NCI-H2171 treated with DMSO at 0.1 percent for 48 hours (cell line): ENCODE data around the gene STS.

ENCODE experiments used
- DNase-seq: peaks from one replicate; lab custom pipeline; 2025; lab: John Stamatoyannopoulos, UW

STS gene, protein sequence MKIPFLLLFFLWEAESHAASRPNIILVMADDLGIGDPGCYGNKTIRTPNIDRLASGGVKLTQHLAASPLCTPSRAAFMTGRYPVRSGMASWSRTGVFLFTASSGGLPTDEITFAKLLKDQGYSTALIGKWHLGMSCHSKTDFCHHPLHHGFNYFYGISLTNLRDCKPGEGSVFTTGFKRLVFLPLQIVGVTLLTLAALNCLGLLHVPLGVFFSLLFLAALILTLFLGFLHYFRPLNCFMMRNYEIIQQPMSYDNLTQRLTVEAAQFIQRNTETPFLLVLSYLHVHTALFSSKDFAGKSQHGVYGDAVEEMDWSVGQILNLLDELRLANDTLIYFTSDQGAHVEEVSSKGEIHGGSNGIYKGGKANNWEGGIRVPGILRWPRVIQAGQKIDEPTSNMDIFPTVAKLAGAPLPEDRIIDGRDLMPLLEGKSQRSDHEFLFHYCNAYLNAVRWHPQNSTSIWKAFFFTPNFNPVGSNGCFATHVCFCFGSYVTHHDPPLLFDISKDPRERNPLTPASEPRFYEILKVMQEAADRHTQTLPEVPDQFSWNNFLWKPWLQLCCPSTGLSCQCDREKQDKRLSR

DNA sequence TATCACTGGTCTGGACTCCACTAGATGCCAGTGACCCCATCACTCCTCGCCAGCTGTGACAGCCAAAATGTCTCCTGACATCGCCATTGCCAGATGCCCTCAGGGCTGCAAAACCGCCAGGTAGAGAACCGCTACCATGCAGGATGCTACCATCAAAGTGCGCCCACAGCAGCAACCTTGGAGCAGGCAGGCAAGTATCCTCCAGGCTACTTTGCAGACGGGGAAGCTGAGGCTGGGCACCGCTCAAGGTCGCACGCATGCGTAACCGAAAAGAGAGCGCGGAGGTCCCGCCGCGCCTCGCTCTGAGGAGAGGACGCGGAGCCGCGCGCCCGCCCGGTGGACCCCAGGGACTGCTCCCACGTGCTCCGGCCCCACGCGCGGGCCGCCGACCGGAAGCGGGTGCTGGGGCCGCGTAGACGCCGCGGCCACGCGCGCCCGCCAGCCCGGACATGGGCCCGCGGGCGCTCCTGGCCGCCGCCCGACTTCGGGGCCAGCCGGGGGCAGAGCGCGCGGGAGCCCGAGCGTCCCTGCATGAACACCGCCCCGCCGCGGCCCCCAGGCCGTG lies at the start of gene STS:
Gene STS, plus strand, starts transcription at position 300 of the 565 bp plus-strand sequence. CDS start 105,488 bp downstream, outside the sequence.
- DNase-seq = peak; percentile 37

DNA sequence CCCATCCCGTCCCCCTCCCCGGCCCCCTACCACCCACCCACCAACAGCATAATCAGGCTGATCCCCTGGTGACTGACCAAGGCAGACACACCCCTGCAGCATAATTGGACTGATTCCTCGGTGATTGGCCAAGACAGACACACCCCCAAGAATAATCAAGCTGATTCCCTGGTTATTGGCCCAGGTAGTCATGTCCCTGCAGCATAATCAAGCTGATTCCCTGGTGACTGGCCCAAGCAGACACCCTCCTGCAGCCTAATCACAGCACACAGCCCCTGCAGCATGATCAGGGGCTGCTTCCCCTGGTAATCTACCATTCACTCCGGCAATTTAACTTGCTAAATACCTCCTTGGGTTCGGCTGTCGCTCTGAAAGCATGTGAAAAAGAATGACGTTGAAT lies 47.5 kb upstream of the STS start:
- DNase-seq = no peak

DNA sequence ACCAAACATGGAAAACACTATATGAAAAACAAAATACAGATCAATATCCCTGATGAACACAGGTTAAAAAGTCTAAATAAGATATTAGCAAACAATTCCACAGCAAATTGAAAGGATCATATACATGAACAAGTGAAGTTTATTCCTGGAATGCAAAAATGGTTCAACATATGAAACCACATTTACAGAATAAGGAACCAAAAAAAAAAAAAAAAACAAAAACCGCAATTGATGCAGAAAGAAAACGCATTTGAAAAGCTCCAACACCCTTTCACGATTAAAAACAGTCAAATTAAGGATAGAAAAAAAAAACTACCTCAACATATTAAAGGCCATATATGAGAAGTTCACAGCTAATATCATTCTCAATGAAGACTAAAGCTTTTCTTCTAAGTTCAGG lies 45.4 kb upstream of the STS start:
- DNase-seq = no peak

DNA sequence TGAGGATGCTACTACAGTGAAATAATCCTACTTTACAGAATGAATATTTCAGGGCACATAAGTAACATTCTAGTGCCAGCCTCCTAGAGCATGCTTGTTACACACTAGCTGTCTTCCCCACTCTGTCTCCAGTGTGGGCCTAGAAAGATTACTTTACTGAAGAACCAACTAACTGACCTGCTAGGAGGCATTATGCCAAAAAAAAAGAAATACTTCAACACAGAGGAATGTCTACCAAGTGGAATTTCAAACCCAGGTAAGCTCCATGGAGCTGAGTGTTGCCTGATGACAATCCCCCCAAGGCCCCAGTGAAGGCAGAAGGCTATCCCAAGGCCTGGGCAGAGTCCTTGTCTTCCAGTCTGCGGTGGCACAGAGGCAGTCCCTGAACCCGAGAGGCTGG lies 40.9 kb upstream of the STS start:
- no peak for DNase-seq

DNA sequence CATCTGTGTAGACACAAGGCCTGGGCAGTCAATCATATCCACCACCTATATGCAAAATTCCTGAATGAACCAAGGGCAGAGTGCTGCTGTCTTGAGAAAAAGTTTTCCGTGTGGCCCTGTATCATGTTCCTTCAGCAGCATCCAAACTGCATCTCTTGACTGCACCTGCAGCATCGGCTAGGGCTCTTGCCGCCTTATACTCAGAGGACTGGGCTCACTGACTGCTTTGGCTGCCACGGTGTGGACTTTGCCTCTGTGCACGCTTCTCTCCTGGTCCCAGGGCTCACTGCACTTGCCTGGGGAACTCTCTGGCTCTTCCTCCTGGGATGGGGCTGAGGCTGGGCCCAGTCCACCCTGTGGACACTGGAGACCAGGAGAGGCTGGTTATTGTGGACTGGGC lies 39.5 kb upstream of the STS start:
- DNase-seq = no peak

DNA sequence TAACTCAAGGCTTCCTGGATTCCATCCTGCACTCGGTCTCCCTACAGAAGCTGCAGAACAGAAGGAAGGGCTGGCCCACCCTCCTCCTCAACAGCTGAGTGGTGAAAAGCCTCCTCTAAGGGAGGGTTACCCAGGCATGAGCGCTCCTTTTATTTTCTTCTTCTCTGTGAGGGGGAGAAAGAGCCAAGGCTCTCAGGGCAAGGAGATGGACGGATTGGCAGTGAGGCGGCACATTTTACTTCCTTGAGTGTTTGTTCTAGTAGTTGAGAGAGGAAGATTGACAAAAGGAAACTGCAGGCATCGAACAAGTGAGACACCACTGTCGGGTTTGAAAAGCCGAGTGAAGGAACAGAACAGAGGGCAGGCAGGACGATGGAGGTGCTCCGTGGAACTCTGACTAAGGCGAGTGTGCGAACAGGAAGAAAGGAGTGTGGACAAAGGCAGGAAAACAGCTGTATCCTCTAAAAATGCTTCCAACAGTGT lies 38.4 kb upstream of the STS start:
- DNase-seq = no peak

DNA sequence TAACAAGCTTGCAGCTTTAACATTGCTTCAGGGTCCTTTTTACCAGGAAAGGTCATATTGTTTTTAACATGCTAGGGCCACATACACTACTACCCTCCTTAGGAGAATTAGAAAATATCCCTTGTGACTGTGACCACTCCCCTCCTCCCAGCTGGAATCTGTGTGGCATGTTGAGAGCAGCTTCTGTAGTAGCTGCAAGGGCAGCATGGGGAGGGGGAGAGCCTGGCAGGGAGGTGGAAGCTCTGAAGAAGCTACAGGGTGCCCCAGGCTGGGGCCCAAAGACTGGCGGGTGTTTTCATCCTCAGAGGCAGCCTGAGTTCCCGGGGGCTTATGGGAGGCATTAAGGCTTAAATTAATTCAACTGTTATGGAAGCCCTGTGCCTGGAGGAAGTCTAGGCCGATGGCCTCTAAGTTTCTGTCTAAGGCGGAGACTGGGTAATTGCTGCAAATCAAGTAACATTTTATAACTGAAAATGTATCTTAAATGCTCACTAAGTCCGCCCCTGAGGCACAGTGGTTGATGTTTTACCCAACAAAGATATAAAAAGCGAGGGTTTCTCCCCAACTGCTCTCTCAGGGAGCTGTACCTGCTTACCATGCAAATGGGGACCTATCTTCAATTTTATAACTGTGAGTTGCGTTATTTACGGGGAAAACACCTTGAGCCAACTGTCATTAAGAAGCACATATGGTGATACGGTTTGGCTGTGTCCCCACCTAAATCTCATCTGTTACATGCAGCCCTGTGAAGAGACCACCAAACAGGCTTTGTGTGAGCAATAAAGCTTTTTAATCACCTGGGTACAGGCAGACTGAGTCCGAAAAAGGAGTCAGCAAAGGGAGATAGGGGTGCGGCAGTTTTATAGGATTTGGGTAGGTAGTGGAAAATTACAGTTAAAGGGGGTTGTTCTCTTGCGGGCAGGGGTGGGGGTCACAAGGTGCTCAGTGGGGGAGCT lies 37.4 kb upstream of the STS start:
- DNase-seq = peak; percentile 2

DNA sequence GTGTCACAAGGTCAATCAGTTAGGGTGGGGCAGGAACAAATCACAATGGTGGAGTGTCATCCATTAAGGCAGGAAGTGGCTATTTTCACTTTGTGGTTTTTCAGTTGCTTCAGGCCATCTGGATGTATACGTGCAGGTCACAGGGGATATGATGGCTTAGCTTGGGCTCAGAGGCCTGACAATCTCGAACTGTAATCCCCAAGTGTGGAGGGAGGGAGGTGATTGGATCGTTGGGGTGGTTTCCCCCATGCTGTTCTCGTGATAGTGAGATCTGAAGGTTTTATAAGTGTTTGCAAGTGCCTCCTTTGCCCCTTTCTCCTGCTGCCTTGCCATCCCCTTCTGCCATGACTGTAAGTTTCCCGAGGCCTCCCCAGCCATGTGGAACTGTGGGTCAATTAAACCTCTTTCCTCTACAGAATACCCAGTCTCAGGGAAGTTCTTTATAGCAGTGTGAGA lies 36.7 kb upstream of the STS start:
- DNase-seq = no peak

DNA sequence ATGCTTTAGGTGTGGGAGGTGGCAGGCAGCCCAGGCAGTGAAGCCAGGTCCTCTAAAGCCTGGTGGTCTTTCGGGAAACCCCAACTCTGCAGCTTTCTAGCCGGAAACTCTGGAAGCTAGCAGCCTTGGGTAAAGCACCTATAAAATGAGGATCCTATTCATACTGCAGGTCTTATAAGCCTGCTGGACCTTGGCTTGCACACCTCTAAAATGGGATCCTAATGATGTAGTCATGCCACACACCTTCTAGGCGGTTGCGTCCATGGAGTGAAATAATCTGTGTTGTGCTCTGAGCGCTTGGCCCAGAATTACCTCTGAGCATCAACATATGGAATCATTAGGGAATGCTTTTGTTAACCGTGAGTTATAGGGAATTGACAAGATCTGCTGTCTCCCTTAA lies 36.0 kb upstream of the STS start:
- DNase-seq = no peak

DNA sequence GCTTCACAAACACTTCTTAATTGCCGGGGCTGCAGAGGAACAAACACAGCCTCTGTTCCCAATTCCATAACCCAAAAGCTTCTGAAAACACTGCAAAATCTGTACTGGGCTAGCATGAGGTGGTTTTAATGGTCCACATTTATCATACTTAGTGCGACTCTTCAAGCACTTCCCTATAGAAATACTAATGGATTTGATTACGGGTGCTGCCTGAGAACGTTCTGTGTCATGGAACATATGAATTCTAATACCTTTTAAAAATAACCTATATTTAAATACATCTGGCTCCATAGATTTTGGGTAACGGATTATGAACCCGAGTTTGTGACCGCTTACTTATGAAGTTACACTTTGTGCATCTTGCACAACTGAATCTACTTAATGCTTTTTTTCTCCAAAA lies 35.4 kb upstream of the STS start:
- no peak for DNase-seq

DNA sequence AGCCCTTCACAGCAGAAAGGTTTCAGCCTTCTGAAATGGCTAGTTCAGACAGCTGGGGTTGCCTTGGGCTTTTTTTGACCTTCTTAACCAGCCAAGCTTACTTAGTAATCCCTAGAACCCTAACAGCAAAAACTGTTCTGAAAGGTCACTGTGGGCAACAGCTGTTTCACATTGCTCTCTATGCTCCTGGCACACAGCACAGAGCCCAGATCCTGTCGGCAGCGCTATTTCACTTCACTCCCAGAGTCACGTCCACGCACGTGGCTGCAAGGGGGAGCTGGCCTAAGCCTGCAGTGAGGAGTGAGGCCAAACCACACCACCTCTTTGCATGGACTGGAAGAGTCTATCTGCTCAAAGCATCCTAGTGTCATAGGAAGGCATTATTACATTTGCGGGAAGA lies 32.0 kb upstream of the STS start:
- DNase-seq = no peak

DNA sequence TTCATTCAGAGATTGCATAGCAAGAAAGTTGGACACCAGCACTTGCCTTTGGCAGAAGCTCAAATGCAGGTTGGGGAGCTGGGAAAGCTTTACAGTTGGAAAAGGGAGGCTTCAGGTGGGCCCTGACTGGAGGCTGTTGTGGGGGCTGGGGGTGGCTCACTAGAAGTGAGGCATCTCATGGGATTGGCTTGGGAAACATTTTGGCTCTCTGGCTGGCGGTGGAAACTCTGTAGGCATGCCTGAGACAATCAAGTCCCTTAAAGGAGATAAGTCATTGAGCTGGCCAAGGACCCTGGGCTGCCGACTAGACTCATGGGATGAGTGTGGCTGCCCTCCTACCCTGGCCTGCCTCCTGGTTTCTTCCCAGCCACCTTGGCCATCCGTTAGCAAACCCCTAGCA lies 31.4 kb upstream of the STS start:
- DNase-seq = no peak

DNA sequence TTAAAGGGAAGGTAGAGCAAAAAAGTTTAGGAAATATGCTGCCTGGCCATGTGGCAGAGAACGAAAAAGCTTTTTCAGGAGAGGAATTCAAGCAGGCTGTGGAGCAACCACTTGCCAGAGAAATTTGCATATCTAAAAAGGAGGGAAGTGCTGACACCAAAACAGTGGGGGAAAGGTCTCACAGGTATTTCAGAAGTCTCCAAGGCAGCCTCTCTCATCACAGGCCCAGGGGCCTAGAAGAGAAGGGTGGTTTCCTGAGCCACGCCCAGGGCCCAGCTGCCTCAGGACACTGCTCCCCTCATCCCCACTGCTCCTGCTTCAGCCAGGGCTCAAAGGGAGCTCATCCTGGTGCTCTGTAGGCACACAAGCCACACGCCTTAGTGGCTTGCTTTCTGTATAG lies 29.9 kb upstream of the STS start:
- DNase-seq = no peak

DNA sequence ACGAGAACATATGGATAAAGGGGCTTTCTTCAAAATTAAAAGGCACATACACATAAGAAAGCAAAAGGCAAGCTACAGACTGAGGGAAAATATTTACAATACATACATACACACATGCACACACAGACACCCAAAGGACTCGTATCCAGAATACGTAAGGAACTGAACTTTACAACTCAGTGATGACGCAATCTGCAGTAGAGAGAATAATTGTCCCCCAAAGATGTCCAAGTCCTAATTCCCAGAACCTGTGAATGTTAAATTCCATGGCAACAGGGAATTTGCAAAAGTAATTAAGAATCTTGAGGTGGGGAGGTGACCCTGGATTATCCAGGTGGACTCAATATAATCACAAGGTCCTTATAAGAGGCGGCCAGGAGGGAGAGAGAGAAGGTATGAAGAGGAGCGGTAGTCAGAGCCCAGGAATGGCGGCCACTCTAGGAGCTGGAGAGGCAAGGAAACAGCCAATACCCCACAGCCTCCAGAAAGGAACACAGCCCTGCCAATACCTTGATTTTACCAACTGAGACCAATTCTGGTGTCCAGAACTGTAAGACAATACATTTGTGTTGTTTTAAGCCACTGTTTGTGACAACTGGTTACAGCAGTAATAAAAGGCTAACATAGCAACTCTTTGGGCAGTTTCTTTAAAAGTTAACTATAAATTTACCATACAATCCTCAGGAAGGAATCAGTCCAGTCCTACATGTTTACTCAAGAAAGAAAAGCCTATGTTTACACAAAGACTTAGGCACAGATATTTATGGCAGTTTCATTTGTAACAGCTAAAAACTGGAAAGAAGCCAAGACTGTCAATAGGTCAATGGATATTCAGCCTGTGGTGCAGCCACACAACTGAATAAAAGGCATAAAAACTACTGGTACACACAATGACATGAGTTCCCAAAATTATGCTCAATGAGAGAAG lies 27.3 kb upstream of the STS start:
- no peak for DNase-seq

DNA sequence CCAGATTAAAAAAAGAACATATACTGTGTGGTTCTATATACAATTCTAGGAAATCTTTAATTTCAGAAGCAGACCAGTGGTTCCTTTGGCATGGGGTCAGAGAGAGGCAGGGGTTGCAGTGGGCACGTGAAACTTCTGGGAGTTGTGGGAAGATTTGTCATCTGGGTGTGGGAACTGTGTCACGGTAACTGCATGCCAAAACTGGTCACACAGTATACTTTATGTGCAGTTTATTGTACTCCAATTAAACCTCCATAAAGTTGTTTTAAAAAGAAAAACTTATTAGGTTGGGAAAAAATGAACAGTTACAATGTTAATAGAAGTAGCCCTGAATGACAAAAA lies 26.7 kb upstream of the STS start:
- DNase-seq = no peak

DNA sequence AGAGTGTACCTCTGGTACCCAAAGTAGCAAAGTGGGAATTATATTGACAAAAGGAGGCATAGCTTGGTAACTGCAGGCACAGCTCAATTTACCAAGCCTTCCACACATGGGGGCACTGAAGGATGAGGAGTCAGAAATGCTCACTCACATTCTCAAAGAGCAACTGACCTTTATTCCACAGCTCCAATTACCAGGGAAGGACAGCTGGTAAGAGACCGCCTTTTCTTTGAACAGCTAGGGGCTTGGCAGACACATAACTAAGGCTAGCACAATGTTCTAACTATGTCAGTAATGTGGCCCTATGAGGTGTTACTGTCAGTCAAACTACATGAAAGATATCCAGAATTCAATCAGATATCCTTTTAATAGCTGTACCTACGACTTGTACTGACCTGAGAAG lies 20.5 kb upstream of the STS start:
- DNase-seq = no peak

DNA sequence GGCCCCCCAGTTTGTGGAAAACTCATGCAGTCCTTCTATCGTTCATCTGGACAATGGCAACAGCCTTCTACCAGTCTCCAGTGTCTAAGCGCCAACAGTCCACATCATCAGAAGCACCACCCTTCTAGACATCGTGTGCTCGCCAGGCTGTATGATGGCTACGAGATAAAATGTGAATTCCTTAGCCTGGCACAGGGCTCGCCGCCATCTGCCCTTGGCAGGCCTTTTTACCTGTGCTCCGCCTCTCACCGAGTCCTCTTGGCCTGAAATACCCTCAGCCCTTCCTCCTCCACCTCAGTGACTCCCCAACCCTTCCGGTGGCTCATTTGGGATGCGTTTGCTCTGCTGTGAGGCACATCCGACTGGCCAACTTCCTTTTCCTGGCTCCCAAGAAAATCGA lies 15.9 kb upstream of the STS start:
- DNase-seq = no peak

DNA sequence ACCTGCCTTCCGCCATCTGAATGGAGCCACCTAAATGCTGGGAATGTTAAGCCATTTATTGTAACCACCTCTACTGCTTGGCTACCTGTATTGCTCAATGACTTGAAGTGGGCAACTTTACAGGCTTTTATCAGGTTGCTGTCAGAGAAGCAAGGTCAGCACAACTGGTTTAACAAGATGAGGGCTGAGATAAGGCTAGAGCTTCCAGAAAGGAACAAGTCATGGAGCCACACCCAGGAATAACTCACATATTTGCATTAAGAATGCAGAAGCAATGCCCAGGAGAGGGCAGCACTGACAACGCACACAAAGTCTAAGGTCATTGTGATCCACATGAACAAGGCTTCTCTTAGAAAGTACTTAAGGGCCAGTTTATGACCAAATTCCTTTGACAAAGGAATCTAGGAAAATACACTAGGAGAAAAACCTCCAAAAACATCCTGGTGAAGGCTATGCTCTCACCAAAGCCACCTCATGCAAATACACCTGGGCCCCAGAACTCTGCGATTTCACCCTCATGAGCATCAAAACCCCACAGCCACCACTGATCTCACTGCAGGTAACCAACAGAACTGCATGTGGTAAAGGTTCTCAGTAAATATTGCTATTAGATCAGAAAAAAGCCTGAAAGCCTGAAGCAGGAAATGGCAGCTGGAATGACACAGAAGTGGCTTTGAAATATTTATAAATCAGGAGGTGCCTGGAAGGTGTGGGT lies 15.0 kb upstream of the STS start:
- DNase-seq = no peak

DNA sequence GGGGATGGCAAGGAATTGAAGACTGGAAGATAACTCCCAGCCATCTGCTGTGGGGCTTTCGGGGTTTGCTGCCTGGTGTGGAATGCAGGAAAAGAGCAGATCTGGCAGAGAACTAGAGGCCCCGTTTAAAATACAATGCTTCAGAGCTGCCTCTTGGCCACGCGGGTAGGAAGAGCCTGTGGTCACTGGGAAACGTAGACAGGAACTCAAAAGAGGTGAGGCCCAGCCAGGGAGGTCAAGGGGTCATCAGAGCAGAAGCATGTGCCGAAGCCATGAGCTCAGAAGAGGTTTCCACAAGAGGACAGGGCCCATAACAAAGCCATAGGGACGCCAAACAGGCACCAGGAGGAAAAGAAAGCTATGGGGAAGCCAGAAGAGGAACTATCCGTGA lies 14.5 kb upstream of the STS start:
- DNase-seq = peak; percentile 16

DNA sequence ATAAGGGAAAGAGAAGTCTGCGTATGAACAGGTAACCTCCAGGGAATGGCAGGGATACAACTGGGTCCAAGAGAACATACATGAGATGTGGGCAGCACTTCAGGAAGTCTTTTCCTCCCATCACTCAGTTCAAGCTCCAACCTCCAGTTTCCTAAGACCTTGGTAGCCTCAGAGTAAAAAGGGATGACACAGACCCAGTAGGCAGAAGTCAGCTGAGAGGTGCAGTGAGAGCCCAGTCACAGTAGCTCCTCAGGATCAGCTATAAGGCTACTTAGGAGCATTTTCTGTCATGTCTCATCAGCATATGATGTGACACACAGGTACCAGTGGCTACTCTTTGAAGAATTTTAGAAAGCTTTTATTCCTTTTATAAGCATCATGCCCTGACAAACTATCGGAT lies 12.5 kb upstream of the STS start:
- no peak for DNase-seq
